Glutamatergic neuron (in vitro differentiated cells): ENCODE results near the gene SIAE. TPM values are rescaled to one million over a fixed set of nuclear protein-coding genes. Genes with fewer than 3 reads are reported as not detected.

ENCODE experiments used
- DNase-seq: peaks from one replicate; pipeline ENCODE4 v3.0.0; 2022
- H3K27ac Mint-ChIP-seq: one replicate; pipeline ENCODE4 v1.8.0; 2020; ENCODE audit warnings: mild to moderate bottlenecking, mixed read lengths, inconsistent platforms; ENCODE audit not compliant: unreplicated experiment
- H3K27me3 Mint-ChIP-seq: one replicate; pipeline ENCODE4 v1.8.0; 2020; ENCODE audit warnings: mild to moderate bottlenecking, moderate library complexity, mixed read lengths, inconsistent platforms; ENCODE audit not compliant: unreplicated experiment
- H3K36me3 Mint-ChIP-seq: one replicate; pipeline ENCODE4 v1.8.0; 2020; ENCODE audit warnings: mild to moderate bottlenecking, mixed read lengths, inconsistent platforms; ENCODE audit not compliant: unreplicated experiment
- H3K4me1 Mint-ChIP-seq: one replicate; pipeline ENCODE4 v1.8.0; 2020; ENCODE audit warnings: mild to moderate bottlenecking, low read depth, mixed read lengths, inconsistent platforms; ENCODE audit not compliant: unreplicated experiment
- H3K4me3 Mint-ChIP-seq: one replicate; pipeline ENCODE4 v1.8.0; 2020; ENCODE audit warnings: mild to moderate bottlenecking, mixed read lengths, inconsistent platforms; ENCODE audit not compliant: unreplicated experiment
- H3K9me3 Mint-ChIP-seq: one replicate; pipeline ENCODE4 v1.8.0; 2020; ENCODE audit warnings: mild to moderate bottlenecking, moderate library complexity, mixed read lengths, inconsistent platforms; ENCODE audit not compliant: unreplicated experiment
- total RNA-seq: library from RNA; stranded (reverse); fragmentation: NEBNext Ultra II Directional; extraction: Animal tissue kit (Norgen Biotek cat#: 25700); gene quantifications from one replicate; pipeline ENCODE4 v1.2.1, GENCODE V29; 2021; ENCODE audit not compliant: unreplicated experiment
- TF ChIP-seq, protein P1 (sequence below): fragments of 200-600 bp; sonication (generic); IDR thresholded peaks from one replicate; pipeline ENCODE4 v1.5.0; 2021; ENCODE audit not compliant: partially characterized antibody, unreplicated experiment

The SIAE gene
- total RNA-seq, 1 donor from 2014 or later = 4.5 TPM

DNA sequence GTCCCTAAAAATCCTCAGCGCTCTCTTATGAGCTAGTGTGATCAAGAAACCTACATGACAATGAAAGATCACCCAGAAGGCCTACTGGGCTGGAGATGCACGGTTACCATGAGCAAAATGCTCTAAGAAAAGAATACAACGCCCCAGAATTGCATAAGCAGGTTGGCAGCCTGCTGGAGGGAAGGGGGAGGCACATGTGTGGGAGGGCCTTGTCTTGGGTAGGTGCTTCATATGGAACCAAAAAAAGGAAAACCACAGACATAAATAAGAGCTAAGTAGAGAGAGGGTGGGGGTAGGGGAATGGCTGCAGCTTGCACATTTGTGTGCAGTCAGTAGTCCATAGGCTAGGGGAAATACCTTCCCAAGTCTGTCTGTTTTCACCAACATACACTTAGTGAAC lies 2.8 kb downstream of the SIAE start:
- H3K4me1 Mint-ChIP-seq = no peaks in the 10 kb centered on the region
- no peaks in the 10 kb centered on the region for H3K36me3 Mint-ChIP-seq
- H3K27me3 Mint-ChIP-seq = no peaks in the 10 kb centered on the region
- DNase-seq = no peak
- no peak overlapping the region for H3K27ac Mint-ChIP-seq
- H3K4me3 Mint-ChIP-seq = no peak overlapping the region
- peaks cover 5% of the 10 kb centered on the region for H3K9me3 Mint-ChIP-seq
- TF ChIP-seq, protein P1, sequence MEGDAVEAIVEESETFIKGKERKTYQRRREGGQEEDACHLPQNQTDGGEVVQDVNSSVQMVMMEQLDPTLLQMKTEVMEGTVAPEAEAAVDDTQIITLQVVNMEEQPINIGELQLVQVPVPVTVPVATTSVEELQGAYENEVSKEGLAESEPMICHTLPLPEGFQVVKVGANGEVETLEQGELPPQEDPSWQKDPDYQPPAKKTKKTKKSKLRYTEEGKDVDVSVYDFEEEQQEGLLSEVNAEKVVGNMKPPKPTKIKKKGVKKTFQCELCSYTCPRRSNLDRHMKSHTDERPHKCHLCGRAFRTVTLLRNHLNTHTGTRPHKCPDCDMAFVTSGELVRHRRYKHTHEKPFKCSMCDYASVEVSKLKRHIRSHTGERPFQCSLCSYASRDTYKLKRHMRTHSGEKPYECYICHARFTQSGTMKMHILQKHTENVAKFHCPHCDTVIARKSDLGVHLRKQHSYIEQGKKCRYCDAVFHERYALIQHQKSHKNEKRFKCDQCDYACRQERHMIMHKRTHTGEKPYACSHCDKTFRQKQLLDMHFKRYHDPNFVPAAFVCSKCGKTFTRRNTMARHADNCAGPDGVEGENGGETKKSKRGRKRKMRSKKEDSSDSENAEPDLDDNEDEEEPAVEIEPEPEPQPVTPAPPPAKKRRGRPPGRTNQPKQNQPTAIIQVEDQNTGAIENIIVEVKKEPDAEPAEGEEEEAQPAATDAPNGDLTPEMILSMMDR = no peak

DNA sequence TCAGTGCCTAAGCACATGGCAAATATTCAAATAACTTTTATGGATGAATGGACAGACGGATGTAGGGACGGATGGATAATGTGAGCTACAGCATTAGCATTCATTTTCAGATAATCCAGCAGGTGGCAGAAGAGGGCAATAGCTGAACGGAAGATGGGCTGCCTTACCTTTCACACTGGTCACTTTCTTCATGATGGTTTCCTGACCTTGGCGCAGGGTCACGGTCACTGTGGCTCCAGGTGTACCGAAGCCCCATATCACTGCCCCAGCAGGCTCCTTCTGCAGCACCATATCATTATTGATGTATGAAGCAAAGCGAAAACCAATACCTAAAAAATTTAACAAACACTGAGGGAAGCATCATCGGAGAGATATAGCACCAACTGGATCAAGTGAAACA lies 4.3 kb downstream of the SIAE start:
- Mint-ChIP-seq H3K4me1 (no peaks in the 10 kb centered on the region), H3K4me3 (no peak overlapping the region), H3K36me3 (no peaks in the 10 kb centered on the region), H3K27me3 (peaks cover 1% of the 10 kb centered on the region), H3K27ac (no peak overlapping the region), H3K9me3 (peaks cover 5% of the 10 kb centered on the region)
- DNase-seq = peak; percentile 22
- TF ChIP-seq, protein P1 = peak; percentile 69

DNA sequence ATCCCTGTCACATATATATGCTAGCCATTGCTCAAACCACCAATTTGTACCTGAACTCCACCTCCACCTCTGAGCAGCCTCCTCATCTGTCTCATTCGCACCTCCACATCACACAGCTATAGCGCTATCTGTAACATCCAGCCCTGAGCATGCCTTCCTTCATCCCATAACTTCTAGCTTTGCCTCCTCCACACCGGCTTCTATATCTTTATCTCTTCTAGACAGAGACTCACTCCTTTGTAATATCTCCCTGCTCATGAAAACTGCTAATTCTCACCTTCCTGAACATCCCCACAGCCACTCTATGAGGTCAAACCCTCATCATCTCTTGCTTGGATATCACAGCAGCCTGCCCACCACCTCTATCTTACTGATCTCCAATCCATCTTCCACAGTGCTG lies 5.9 kb downstream of the SIAE start:
- H3K27me3 Mint-ChIP-seq = peaks cover 1% of the 10 kb centered on the region
- no peak for DNase-seq
- TF ChIP-seq, protein P1 = no peak

DNA sequence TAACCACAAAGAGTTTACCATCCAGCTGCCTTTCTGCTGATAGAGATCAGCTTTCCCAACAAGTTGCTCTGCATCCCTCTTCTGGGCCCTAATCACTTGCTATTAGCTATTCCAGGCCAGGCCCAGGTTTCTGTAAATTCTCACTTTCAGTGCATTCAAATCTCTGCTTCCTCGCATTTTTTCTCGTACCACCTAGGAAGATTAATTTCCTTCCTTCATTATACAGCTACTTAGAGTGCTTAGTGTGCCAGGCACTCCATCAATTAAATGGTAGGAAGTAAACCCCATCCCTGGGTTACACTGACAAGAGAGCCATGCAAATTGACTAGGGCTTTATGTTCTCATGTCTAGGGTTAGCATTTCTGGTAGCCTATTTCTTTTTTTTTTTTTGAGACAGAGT lies 9.7 kb downstream of the SIAE start:
- Mint-ChIP-seq H3K4me1 (no peaks in the 10 kb centered on the region), H3K27me3 (peaks cover 1% of the 10 kb centered on the region), H3K27ac (no peak overlapping the region), H3K4me3 (no peak overlapping the region), H3K9me3 (no peaks in the 10 kb centered on the region), H3K36me3 (no peaks in the 10 kb centered on the region)
- DNase-seq = no peak
- TF ChIP-seq, protein P1 = no peak

More for the DNA sequence above, 5.9 kb downstream of the SIAE start:
- H3K9me3 Mint-ChIP-seq = peaks cover 2% of the 10 kb centered on the region
- H3K4me3 Mint-ChIP-seq = no peak overlapping the region
- H3K27ac Mint-ChIP-seq = no peak overlapping the region
- H3K36me3 Mint-ChIP-seq = no peaks in the 10 kb centered on the region
- no peaks in the 10 kb centered on the region for H3K4me1 Mint-ChIP-seq

DNA sequence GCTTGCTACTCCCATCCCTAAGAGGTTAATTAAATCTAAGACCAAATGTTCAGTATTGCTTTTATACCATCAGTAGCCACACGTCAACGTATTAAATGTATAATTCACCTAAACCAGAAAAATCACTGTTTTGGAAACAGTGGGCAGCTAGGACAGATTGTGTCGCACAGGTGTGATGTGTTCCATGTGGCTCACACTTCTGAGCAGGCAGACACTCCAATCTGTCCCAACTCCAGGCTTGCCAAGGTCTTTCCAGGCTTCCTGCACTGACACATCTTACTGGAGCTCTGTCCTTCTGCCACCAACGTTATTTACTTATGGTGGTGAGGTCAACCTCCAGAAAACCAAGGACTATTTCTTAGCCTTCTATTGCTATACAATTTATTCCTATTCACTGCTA lies 11.4 kb downstream of the SIAE start:
- peaks cover 1% of the 10 kb centered on the region for H3K27me3 Mint-ChIP-seq
- H3K27ac Mint-ChIP-seq = no peak overlapping the region
- TF ChIP-seq, protein P1 = no peak
- peaks cover 2% of the 10 kb centered on the region for H3K9me3 Mint-ChIP-seq
- no peak overlapping the region for H3K4me3 Mint-ChIP-seq
- peaks cover 10% of the 10 kb centered on the region for H3K4me1 Mint-ChIP-seq
- H3K36me3 Mint-ChIP-seq = no peaks in the 10 kb centered on the region
- DNase-seq = no peak
